ENCODE results near the gene RC3H1.

GRCh38 chr1:174001573-174001972 lies 20.6 kb downstream of the RC3H1 start:
- TF ChIP-seq POLR2AphosphoS5 (IDR thresholded peaks at IDR 0.05) (no peak), CTCF (IDR thresholded peaks at IDR 0.05) (no peak), POLR2A (IDR thresholded peaks at IDR 0.05) (no peak)
